NT2/D1 (cell line): ENCODE measurements around the gene ITGA2B.

Experiments used
- SUZ12 ChIP-seq: IDR thresholded peaks from 2 replicates; pipeline ENCODE4 v1.6.1; 2011; ENCODE audit not compliant: insufficient read length, insufficient read depth; ENCODE audit errors: extremely low read depth
- YY1 ChIP-seq: IDR thresholded peaks from 2 replicates; pipeline ENCODE4 v1.6.1; 2011; ENCODE audit not compliant: insufficient read length, insufficient read depth
- ZNF274 ChIP-seq: IDR thresholded peaks from 2 replicates; pipeline ENCODE4 v1.6.1; 2011; ENCODE audit warnings: mild to moderate bottlenecking, low read depth, low read length

GRCh38 chr17:44348988-44349364 lies 40.5 kb downstream of the ITGA2B start:
- TF ChIP-seq SUZ12 = no peak
- TF ChIP-seq YY1 = no peak
- no peak for TF ChIP-seq ZNF274
